ENCODE data around the gene CLCN6.

The CLCN6 gene

GRCh38 chr1:11860083-11860482, 54.1 kb downstream of the CLCN6 start:
- CTCF ChIA-PET = interaction anchor here (1.2 kb wide), 1 partner anchor 10 kb away, joined by 3 read pairs; no protein-coding TSS in a partner anchor
- TF ChIP-seq CTCF (IDR thresholded peaks at IDR 0.05; ENCODE audit: control extremely low read depth, extremely low read depth, low read depth, missing control alignments) = no peak
- POLR2A ChIA-PET = no interaction called here
- no peak for DNase-seq (ENCODE audit: extremely low spot score)

- TF ChIP-seq CTCF (IDR thresholded peaks at IDR 0.05; ENCODE audit: control extremely low read depth, extremely low read depth, low read depth, missing control alignments) = no peak
- POLR2A ChIA-PET = no interaction called here
- CTCF ChIA-PET = interaction anchor here (1.2 kb wide), 1 partner anchor 9 kb away, joined by 3 read pairs; no protein-coding TSS in a partner anchor
- no peak for DNase-seq (ENCODE audit: extremely low spot score)
Measured at GRCh38 chr1:11860587-11860986, 54.6 kb downstream of the CLCN6 start.

- POLR2A ChIA-PET = no interaction called here
Measured at GRCh38 chr1:11862890-11863289, 56.9 kb downstream of the CLCN6 start.

GRCh38 chr1:11868331-11868980, 62.5 kb downstream of the CLCN6 start:
- no peak for DNase-seq (ENCODE audit: extremely low spot score)
- TF ChIP-seq CTCF (IDR thresholded peaks at IDR 0.05; ENCODE audit: control extremely low read depth, extremely low read depth, low read depth, missing control alignments) = no peak
- POLR2A ChIA-PET = no interaction called here
- CTCF ChIA-PET = no interaction called here

More at GRCh38 chr1:11862890-11863289, 56.9 kb downstream of the CLCN6 start:
- no peak for TF ChIP-seq CTCF (IDR thresholded peaks at IDR 0.05; ENCODE audit: control extremely low read depth, extremely low read depth, low read depth, missing control alignments)
- CTCF ChIA-PET = interaction anchor here (1.0 kb wide), 1 partner anchor 11 kb away, joined by 3 read pairs; no protein-coding TSS in a partner anchor
- no peak for DNase-seq (ENCODE audit: extremely low spot score)

GRCh38 chr1:11869104-11869503, 63.1 kb downstream of the CLCN6 start:
- ChIA-PET CTCF (interaction anchor here (0.7 to 1.3 kb wide), 3 partner anchors 8 to 98 kb away, joined by 3 read pairs; no protein-coding TSS in a partner anchor), POLR2A (interaction anchor here (1.4 kb wide), 1 partner anchor 39 kb away, joined by 3 read pairs; no protein-coding TSS in a partner anchor)
- TF ChIP-seq CTCF (IDR thresholded peaks at IDR 0.05; ENCODE audit: control extremely low read depth, extremely low read depth, low read depth, missing control alignments) = no peak
- DNase-seq (ENCODE audit: extremely low spot score) = no peak

- DNase-seq (ENCODE audit: extremely low spot score) = no peak
- ChIA-PET CTCF (interaction anchor here (0.7 to 2.1 kb wide), 9 partner anchors 9 to 98 kb away, joined by 3 to 4 read pairs (median 3); no protein-coding TSS in a partner anchor), POLR2A (interaction anchor here (1.4 kb wide), 1 partner anchor 39 kb away, joined by 3 read pairs; no protein-coding TSS in a partner anchor)
- TF ChIP-seq CTCF (IDR thresholded peaks at IDR 0.05; ENCODE audit: control extremely low read depth, extremely low read depth, low read depth, missing control alignments) = no peak
Measured at GRCh38 chr1:11869650-11870207, 63.7 kb downstream of the CLCN6 start.
